GM21390 (cell line): Measurements from ENCODE around the gene RTCB.

ENCODE experiments used
- ATAC-seq: cut with Tn5 transposase; IDR thresholded peaks from one replicate; pipeline ENCODE4 v1.9.1; 2021; ENCODE audit not compliant: unreplicated experiment

The RTCB gene

GRCh38 chr22:32411829-32412592 is at the start of gene RTCB:
Gene RTCB (minus strand): TSS chr22:32412247. CDS start chr22:32412156, 91 bp downstream.
- peak; percentile 52 for ATAC-seq

GRCh38 chr22:32457031-32457430 is 45.0 kb upstream of the RTCB start:
- no peak for ATAC-seq

GRCh38 chr22:32448980-32449379 is 36.9 kb upstream of the RTCB start:
- no peak for ATAC-seq

GRCh38 chr22:32446321-32446720 is 34.3 kb upstream of the RTCB start:
- no peak for ATAC-seq

GRCh38 chr22:32444068-32444467 is 32.0 kb upstream of the RTCB start:
- ATAC-seq = no peak

GRCh38 chr22:32430352-32430751 is 18.3 kb upstream of the RTCB start:
- ATAC-seq = no peak

GRCh38 chr22:32426881-32427280 is 14.8 kb upstream of the RTCB start:
- ATAC-seq = no peak

GRCh38 chr22:32423664-32424063 is 11.6 kb upstream of the RTCB start:
- ATAC-seq = no peak

- no peak for ATAC-seq
Measured at GRCh38 chr22:32422062-32422461, 10.0 kb upstream of the RTCB start.

- ATAC-seq = no peak
Measured at GRCh38 chr22:32421484-32421883, 9.4 kb upstream of the RTCB start.

GRCh38 chr22:32417906-32418305 is 5.9 kb upstream of the RTCB start:
- ATAC-seq = no peak

GRCh38 chr22:32416556-32417085 is 4.6 kb upstream of the RTCB start:
- ATAC-seq = no peak

GRCh38 chr22:32414191-32414590 is 2.1 kb upstream of the RTCB start:
- no peak for ATAC-seq

- no peak for ATAC-seq
Measured at GRCh38 chr22:32413719-32414118, 1.7 kb upstream of the RTCB start.

- ATAC-seq = no peak
Measured at GRCh38 chr22:32411402-32411801, 645 bp downstream of the RTCB start.

GRCh38 chr22:32410459-32410858 is 1.6 kb downstream of the RTCB start:
- no peak for ATAC-seq

GRCh38 chr22:32409977-32410376 is 2.1 kb downstream of the RTCB start:
- ATAC-seq = no peak

GRCh38 chr22:32407936-32408335 is 4.1 kb downstream of the RTCB start:
- ATAC-seq = no peak

- ATAC-seq = peak; percentile 52
Measured at GRCh38 chr22:32407312-32407711, 4.7 kb downstream of the RTCB start.

GRCh38 chr22:32404021-32404420 is 8.0 kb downstream of the RTCB start:
- ATAC-seq = no peak

GRCh38 chr22:32401486-32401885 is 10.6 kb downstream of the RTCB start:
- no peak for ATAC-seq

GRCh38 chr22:32396746-32397145 is 15.3 kb downstream of the RTCB start:
- no peak for ATAC-seq

GRCh38 chr22:32396255-32396654 is 15.8 kb downstream of the RTCB start:
- ATAC-seq = no peak
